Keratinocyte (primary cell): ENCODE measurements around the gene CYP2E1. TPM values are rescaled to one million over a fixed set of nuclear protein-coding genes. Genes with fewer than 3 reads are reported as not detected.

Experiments
- DNase-seq: peaks from one replicate; pipeline ENCODE4 v3.0.0-alpha.2; 2011; ENCODE audit warnings: low read depth, missing footprints, low spot score
- FAIRE-seq: peaks from 2 replicates; lab custom pipeline; 2011; peaks lifted over from hg19 to GRCh38; lab: Jason Lieb, UNC
- H2AFZ ChIP-seq: 2 replicates; pipeline ENCODE4 v1.6.0; 2012; ENCODE audit warnings: low read length, control low read depth, inconsistent platforms; ENCODE audit not compliant: control insufficient read depth
- H3K27ac ChIP-seq: 2 replicates; pipeline ENCODE4 v1.5.1; 2011; ENCODE audit warnings: low read length; ENCODE audit not compliant: control insufficient read depth, insufficient read depth
- H3K27me3 ChIP-seq: 3 replicates; pipeline ENCODE4 v1.6.0; 2011; ENCODE audit warnings: low read length; ENCODE audit not compliant: control insufficient read depth, insufficient read depth; ENCODE audit errors: extremely low read depth
- H3K36me3 ChIP-seq, 2 experiments: 2 replicates in 1 of 2; 3 replicates in 1 of 2; pipeline ENCODE4 v1.5.1; 2011; ENCODE audit warnings: low read length in 2 of 2, mild to moderate bottlenecking in 1 of 2; ENCODE audit not compliant: control insufficient read depth in 2 of 2, insufficient read depth in 2 of 2; ENCODE audit errors: extremely low read depth in 1 of 2
- H3K4me1 ChIP-seq: 3 replicates; pipeline ENCODE4 v1.5.1; 2011; ENCODE audit warnings: low read length; ENCODE audit not compliant: control insufficient read depth, insufficient read depth; ENCODE audit errors: extremely low read depth
- H3K4me2 ChIP-seq: 3 replicates; pipeline ENCODE4 v1.6.0; 2011; ENCODE audit warnings: low read depth, low read length; ENCODE audit not compliant: control insufficient read depth, insufficient read depth; ENCODE audit errors: extremely low read depth
- H3K4me3 ChIP-seq, 3 experiments: fragments of 200-600 bp in 1 of 3; sonication (generic) in 1 of 3; 2 replicates in 2 of 3; 3 replicates in 1 of 3; pipeline ENCODE4 v1.5.1; 2011 to 2016; ENCODE audit warnings: low read length in 3 of 3, mild to moderate bottlenecking in 3 of 3, control low read depth in 2 of 3, inconsistent platforms in 1 of 3, low read depth in 1 of 3, mixed read lengths in 1 of 3, mixed run types in 1 of 3, moderate library complexity in 1 of 3; ENCODE audit not compliant: control insufficient read depth in 2 of 3, insufficient read depth in 2 of 3; ENCODE audit errors: extremely low read depth in 1 of 3
- H3K79me2 ChIP-seq: 2 replicates; pipeline ENCODE4 v1.6.0; 2012; ENCODE audit warnings: low read length; ENCODE audit not compliant: control insufficient read depth, insufficient read depth
- H3K9ac ChIP-seq: 3 replicates; pipeline ENCODE4 v1.6.0; 2011; ENCODE audit warnings: low read length; ENCODE audit not compliant: control insufficient read depth, insufficient read depth; ENCODE audit errors: extremely low read depth
- H3K9me1 ChIP-seq: 3 replicates; pipeline ENCODE4 v1.6.0; 2011; ENCODE audit warnings: low read length; ENCODE audit not compliant: control insufficient read depth, insufficient read depth; ENCODE audit errors: extremely low read depth
- H3K9me3 ChIP-seq: 2 replicates; pipeline ENCODE4 v1.5.1; 2012; ENCODE audit warnings: low read depth, low read length; ENCODE audit not compliant: control insufficient read depth
- H4K20me1 ChIP-seq: 3 replicates; pipeline ENCODE4 v1.6.0; 2011; ENCODE audit warnings: low read length; ENCODE audit not compliant: control insufficient read depth, insufficient read depth; ENCODE audit errors: extremely low read depth
- EZH2 ChIP-seq: IDR thresholded peaks from one replicate; pipeline ENCODE4 v1.6.1; 2012; ENCODE audit warnings: inconsistent platforms, mild to moderate bottlenecking, low read length, moderate library complexity
- dilution Hi-C: fragments of 300-500 bp; cut with MboI; formaldehyde crosslinking; loops from one replicate; pipeline ENCODE4 v1.7.0; 2020; ENCODE audit warnings: low sequenced_read_pairs; ENCODE audit not compliant: extremely low pct_ligation_motif_present
- polyA plus RNA-seq, 5 experiments: library from polyadenylated mRNA; depleted of rRNA in 3 of 5; stranded (reverse) in 3 of 5; stranded (forward) in 1 of 5; unstranded in 1 of 5; fragments of >200 nt; gene quantifications; 1 replicate in 1 of 5; 2 replicates in 3 of 5; 3 replicates in 1 of 5; pipeline versions ENCODE4 v1.2.1 to v1.2.3, GENCODE V29; 2011 to 2012; ENCODE audit warnings: missing spikeins in 2 of 5, low read depth in 1 of 5, low replicate concordance in 1 of 5
- TF ChIP-seq, protein P1 (sequence below), 3 experiments: IDR thresholded peaks in 1 of 3; conservative IDR thresholded peaks in 1 of 3; optimal IDR thresholded peaks in 1 of 3; 2 replicates in 2 of 3; 3 replicates in 1 of 3; pipeline versions ENCODE3 to v1.5.1; 2011; ENCODE audit warnings: low read length in 3 of 3, mild to moderate bottlenecking in 3 of 3, moderate library complexity in 2 of 3, control low read depth in 1 of 3, inconsistent platforms in 1 of 3; ENCODE audit not compliant: insufficient read depth in 2 of 3; ENCODE audit errors: extremely low read depth in 1 of 3

CYP2E1 gene
- polyA plus RNA-seq, 1 donor (not counting 4 experiments of a cell fraction or from before 2014, with no cell fraction given) = 0.77 TPM

DNA sequence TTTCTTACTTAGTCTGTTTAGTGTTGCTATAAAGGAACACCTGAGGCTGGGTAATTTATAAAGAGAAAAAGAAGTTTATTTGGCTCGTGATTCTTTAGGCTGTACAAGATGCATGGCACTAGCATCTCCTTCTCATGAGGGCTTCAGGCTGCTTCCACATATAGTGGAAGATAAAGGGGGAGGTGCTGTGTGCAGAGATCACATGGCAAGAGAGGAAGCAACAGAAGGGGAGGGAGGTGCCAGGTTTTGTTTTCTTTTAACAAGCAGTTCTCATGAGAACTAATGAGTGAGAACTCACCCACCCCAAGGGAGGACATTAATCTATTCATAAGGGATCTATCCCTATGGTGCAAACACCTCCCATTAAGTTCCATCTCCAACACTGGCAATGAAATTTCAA lies 17.3 kb downstream of the CYP2E1 start:
- FAIRE-seq (no peak), DNase-seq (no peak)
- dilution Hi-C loops = no loop called here
- Histone ChIP-seq H3K27ac (no peak overlapping the region), H3K9me3 (no peaks in the 10 kb centered on the region), H3K36me3 (no peaks in the 10 kb centered on the region), H3K4me1 (no peaks in the 10 kb centered on the region), H3K27me3 (no peaks in the 10 kb centered on the region), H4K20me1 (no peaks in the 10 kb centered on the region), H2AFZ (no peak overlapping the region), H3K79me2 (no peaks in the 10 kb centered on the region), H3K4me3 (no peak overlapping the region), H3K4me2 (no peak overlapping the region), H3K9me1 (no peaks in the 10 kb centered on the region), H3K9ac (no peak overlapping the region)
- TF ChIP-seq EZH2 = no peak
- TF ChIP-seq, protein P1, sequence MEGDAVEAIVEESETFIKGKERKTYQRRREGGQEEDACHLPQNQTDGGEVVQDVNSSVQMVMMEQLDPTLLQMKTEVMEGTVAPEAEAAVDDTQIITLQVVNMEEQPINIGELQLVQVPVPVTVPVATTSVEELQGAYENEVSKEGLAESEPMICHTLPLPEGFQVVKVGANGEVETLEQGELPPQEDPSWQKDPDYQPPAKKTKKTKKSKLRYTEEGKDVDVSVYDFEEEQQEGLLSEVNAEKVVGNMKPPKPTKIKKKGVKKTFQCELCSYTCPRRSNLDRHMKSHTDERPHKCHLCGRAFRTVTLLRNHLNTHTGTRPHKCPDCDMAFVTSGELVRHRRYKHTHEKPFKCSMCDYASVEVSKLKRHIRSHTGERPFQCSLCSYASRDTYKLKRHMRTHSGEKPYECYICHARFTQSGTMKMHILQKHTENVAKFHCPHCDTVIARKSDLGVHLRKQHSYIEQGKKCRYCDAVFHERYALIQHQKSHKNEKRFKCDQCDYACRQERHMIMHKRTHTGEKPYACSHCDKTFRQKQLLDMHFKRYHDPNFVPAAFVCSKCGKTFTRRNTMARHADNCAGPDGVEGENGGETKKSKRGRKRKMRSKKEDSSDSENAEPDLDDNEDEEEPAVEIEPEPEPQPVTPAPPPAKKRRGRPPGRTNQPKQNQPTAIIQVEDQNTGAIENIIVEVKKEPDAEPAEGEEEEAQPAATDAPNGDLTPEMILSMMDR (optimal IDR thresholded peaks at IDR 0.05 in 1 of 3, IDR thresholded peaks at IDR 0.05 in 1 of 3, conservative IDR thresholded peaks at IDR 0.05 in 1 of 3; ENCODE audit: extremely low read depth in 1 of 3, insufficient read depth in 2 of 3, low read length in 3 of 3) = no peak

DNA sequence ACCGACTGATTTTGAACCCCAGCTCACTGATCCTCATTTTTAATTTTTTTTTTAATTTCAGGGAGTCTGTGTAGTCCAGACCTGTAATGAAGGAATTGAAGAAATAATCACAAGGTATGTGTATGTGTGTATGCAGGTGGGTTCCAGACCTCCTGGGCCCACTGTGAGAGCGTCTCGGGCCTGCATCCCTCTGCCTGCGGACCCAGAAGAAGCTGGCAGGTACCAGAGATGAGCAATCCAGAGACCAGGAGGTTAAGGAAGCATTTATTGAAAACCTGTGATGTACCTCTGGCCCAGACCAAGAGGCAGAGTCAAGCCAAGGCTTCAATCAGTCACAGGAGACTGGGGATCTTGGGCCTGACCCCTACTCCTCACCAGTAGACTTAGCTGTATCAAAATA lies 27.4 kb downstream of the CYP2E1 start:
- Histone ChIP-seq H4K20me1 (peaks cover 2% of the 10 kb centered on the region), H3K27ac (no peak overlapping the region), H3K9me1 (no peaks in the 10 kb centered on the region), H3K4me3 (no peak overlapping the region), H3K9me3 (no peaks in the 10 kb centered on the region), H3K9ac (no peak overlapping the region), H3K27me3 (peaks cover 10% of the 10 kb centered on the region), H3K36me3 (no peaks in the 10 kb centered on the region), H3K4me1 (no peaks in the 10 kb centered on the region), H3K4me2 (no peak overlapping the region), H3K79me2 (no peaks in the 10 kb centered on the region), H2AFZ (no peak overlapping the region)
- TF ChIP-seq, protein P1 (optimal IDR thresholded peaks at IDR 0.05 in 1 of 3, IDR thresholded peaks at IDR 0.05 in 1 of 3, conservative IDR thresholded peaks at IDR 0.05 in 1 of 3; ENCODE audit: extremely low read depth in 1 of 3, insufficient read depth in 2 of 3, low read length in 3 of 3) = no peak
- no peak for TF ChIP-seq EZH2
- FAIRE-seq = no peak
- no peak for DNase-seq
- dilution Hi-C loops = no loop called here
